ENCODE measurements around the gene KCNIP1.

KCNIP1 gene

GRCh38 chr5:170638454-170639220 is 134.8 kb downstream of the KCNIP1 start:
- no peaks in the 10 kb centered on the region for H3K9me3 ChIP-seq (ENCODE audit: low read depth, low read length)
- no peak overlapping the region for H3K9ac ChIP-seq (ENCODE audit: insufficient read length)
- no peak for DNase-seq (ENCODE audit: low read depth, low spot score)
- no peak overlapping the region for H3K4me3 ChIP-seq
- TF ChIP-seq POLR2AphosphoS5 (IDR thresholded peaks at IDR 0.05; ENCODE audit: borderline replicate concordance, low read depth, low read length) = no peak
- no peak for TF ChIP-seq FOXP2 (optimal IDR thresholded peaks at IDR 0.05; ENCODE audit: control extremely low read depth, extremely low read length, insufficient read depth)
- no peak for TF ChIP-seq EZH2 (IDR thresholded peaks at IDR 0.05)
- no peaks in the 10 kb centered on the region for H3K36me3 ChIP-seq (ENCODE audit: insufficient read depth, low read length)
- no peak overlapping the region for H3K27ac ChIP-seq

- Histone ChIP-seq H3K9ac (ENCODE audit: insufficient read length) (no peak overlapping the region), H3K9me3 (ENCODE audit: low read depth, low read length) (no peaks in the 10 kb centered on the region), H3K27ac (no peak overlapping the region), H3K36me3 (ENCODE audit: insufficient read depth, low read length) (no peaks in the 10 kb centered on the region), H3K4me3 (no peak overlapping the region)
- no peak for DNase-seq (ENCODE audit: low read depth, low spot score)
- TF ChIP-seq POLR2AphosphoS5 (IDR thresholded peaks at IDR 0.05; ENCODE audit: borderline replicate concordance, low read depth, low read length) = no peak
- TF ChIP-seq EZH2 (IDR thresholded peaks at IDR 0.05) = no peak
Measured at GRCh38 chr5:170639221-170639925, 135.6 kb downstream of the KCNIP1 start.

DNA sequence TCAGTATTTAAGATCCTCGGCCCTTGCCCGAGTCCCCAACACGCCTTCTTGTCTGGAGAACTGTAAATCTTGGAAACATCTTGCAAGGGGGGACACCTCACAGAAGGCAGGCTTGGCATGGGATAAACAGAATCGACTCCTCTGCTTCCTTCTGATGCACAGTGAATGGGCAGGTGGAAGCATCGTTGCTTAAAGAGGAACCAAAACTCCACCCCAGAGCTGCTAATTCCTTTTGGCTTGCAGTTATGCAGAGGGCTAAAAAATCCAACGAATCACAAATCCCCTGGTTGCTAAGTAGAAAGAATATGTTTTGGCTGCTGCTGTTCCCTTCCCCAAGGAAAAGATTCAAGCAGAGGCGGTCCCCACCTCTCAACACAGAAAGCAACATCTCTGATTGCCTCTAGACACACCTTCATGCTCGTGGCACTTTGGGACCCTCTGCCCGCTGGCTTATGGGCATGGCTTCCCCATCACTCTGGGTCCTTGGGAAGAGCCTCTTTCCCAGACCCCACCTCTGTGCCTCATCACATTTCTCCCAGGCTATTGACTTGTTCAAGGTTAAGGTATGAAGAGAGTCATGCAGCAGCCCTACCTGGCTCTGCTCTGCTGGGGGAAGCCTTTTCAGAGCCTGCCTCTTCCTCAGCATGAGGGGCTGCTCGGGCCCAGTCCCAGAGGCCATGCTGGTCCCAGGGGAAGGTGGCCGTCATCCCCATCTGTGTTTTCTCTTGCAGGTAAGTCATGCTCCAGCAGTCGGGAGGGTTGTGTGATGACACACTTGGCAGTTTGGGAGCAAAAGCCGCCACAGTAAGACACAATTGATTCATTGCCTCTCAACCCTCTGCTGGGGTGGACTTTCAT is 137.1 kb downstream of the KCNIP1 start:
- Histone ChIP-seq H3K36me3 (ENCODE audit: insufficient read depth, low read length) (no peaks in the 10 kb centered on the region), H3K9ac (ENCODE audit: insufficient read length) (no peak overlapping the region), H3K9me3 (ENCODE audit: low read depth, low read length) (no peaks in the 10 kb centered on the region), H3K4me3 (no peak overlapping the region), H3K27ac (no peak overlapping the region)
- no peak for DNase-seq (ENCODE audit: low read depth, low spot score)
- TF ChIP-seq POLR2AphosphoS5 (IDR thresholded peaks at IDR 0.05; ENCODE audit: borderline replicate concordance, low read depth, low read length) = no peak
- TF ChIP-seq EZH2 (IDR thresholded peaks at IDR 0.05) = no peak
- TF ChIP-seq FOXP2 (optimal IDR thresholded peaks at IDR 0.05; ENCODE audit: control extremely low read depth, extremely low read length, insufficient read depth) = no peak

- no peak for TF ChIP-seq EZH2 (IDR thresholded peaks at IDR 0.05)
- TF ChIP-seq FOXP2 (optimal IDR thresholded peaks at IDR 0.05; ENCODE audit: control extremely low read depth, extremely low read length, insufficient read depth) = no peak
- no peak for TF ChIP-seq POLR2AphosphoS5 (IDR thresholded peaks at IDR 0.05; ENCODE audit: borderline replicate concordance, low read depth, low read length)
- DNase-seq (ENCODE audit: low read depth, low spot score) = no peak
- Histone ChIP-seq H3K4me3 (no peak overlapping the region), H3K9ac (ENCODE audit: insufficient read length) (no peak overlapping the region), H3K36me3 (ENCODE audit: insufficient read depth, low read length) (no peaks in the 10 kb centered on the region), H3K9me3 (ENCODE audit: low read depth, low read length) (no peaks in the 10 kb centered on the region), H3K27ac (no peak overlapping the region)
Measured at GRCh38 chr5:170641589-170642031, 137.8 kb downstream of the KCNIP1 start.

GRCh38 chr5:170642066-170642735 is 138.4 kb downstream of the KCNIP1 start:
- Histone ChIP-seq H3K4me3 (no peak overlapping the region), H3K9ac (ENCODE audit: insufficient read length) (no peak overlapping the region), H3K9me3 (ENCODE audit: low read depth, low read length) (no peaks in the 10 kb centered on the region), H3K36me3 (ENCODE audit: insufficient read depth, low read length) (no peaks in the 10 kb centered on the region), H3K27ac (no peak overlapping the region)
- TF ChIP-seq EZH2 (IDR thresholded peaks at IDR 0.05) (no peak), POLR2AphosphoS5 (IDR thresholded peaks at IDR 0.05; ENCODE audit: borderline replicate concordance, low read depth, low read length) (no peak), FOXP2 (optimal IDR thresholded peaks at IDR 0.05; ENCODE audit: control extremely low read depth, extremely low read length, insufficient read depth) (no peak)
- DNase-seq (ENCODE audit: low read depth, low spot score) = no peak

DNA sequence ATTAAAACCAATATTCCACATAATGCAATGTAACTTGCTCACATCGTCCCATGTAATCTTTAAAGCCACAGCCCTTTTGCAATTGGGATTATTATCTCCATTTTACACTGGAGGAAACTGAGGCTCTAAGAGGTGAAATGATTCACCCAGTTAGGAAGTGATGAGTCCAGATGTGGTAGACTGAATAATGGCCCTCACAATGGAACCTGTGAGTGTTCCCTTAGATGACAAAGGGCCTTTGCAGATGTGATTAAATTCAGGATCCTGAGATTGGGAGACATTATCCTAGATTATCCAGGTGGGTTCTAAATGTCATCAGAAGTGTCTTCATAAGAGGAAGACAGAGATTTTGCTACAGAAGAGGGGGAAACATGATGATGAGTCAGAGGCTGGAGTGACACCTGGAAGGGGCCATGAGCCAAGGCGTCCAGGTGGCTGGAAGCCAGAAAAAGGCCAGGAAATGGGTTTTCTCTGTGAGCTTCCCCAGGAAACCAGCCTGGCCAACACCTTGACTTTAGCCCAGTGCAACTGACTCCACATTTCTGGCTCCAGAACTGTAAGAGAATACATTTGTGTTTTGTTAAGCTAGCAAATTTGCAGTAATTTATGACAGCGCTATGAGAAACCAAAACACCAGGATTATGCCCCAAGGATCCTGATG is 139.1 kb downstream of the KCNIP1 start:
- Histone ChIP-seq H3K27ac (no peak overlapping the region), H3K9me3 (ENCODE audit: low read depth, low read length) (no peaks in the 10 kb centered on the region), H3K36me3 (ENCODE audit: insufficient read depth, low read length) (no peaks in the 10 kb centered on the region), H3K4me3 (no peak overlapping the region), H3K9ac (ENCODE audit: insufficient read length) (no peak overlapping the region)
- DNase-seq (ENCODE audit: low read depth, low spot score) = no peak
- no peak for TF ChIP-seq EZH2 (IDR thresholded peaks at IDR 0.05)
- no peak for TF ChIP-seq FOXP2 (optimal IDR thresholded peaks at IDR 0.05; ENCODE audit: control extremely low read depth, extremely low read length, insufficient read depth)
- TF ChIP-seq POLR2AphosphoS5 (IDR thresholded peaks at IDR 0.05; ENCODE audit: borderline replicate concordance, low read depth, low read length) = no peak

GRCh38 chr5:170643591-170643990 is 139.8 kb downstream of the KCNIP1 start:
- Histone ChIP-seq H3K36me3 (ENCODE audit: insufficient read depth, low read length) (no peaks in the 10 kb centered on the region), H3K4me3 (no peak overlapping the region), H3K27ac (no peak overlapping the region), H3K9me3 (ENCODE audit: low read depth, low read length) (no peaks in the 10 kb centered on the region), H3K9ac (ENCODE audit: insufficient read length) (no peak overlapping the region)
- DNase-seq (ENCODE audit: low read depth, low spot score) = no peak
- no peak for TF ChIP-seq FOXP2 (optimal IDR thresholded peaks at IDR 0.05; ENCODE audit: control extremely low read depth, extremely low read length, insufficient read depth)
- TF ChIP-seq EZH2 (IDR thresholded peaks at IDR 0.05) = no peak
- no peak for TF ChIP-seq POLR2AphosphoS5 (IDR thresholded peaks at IDR 0.05; ENCODE audit: borderline replicate concordance, low read depth, low read length)
